Fibroblast of gingiva (primary cell): ENCODE results near the gene KRT13.

Experiments
- DNase-seq: peaks from one replicate; pipeline ENCODE4 v3.0.0-alpha.2; 2011; ENCODE audit warnings: low read depth

Gene KRT13

GRCh38 chr17:41494524-41494923 is 10.9 kb downstream of the KRT13 start:
- DNase-seq: peak; percentile 27

GRCh38 chr17:41492771-41493170 is 12.6 kb downstream of the KRT13 start:
- DNase-seq: no peak

GRCh38 chr17:41492351-41492750 is 13.1 kb downstream of the KRT13 start:
- DNase-seq: peak; percentile 50

- DNase-seq: no peak
Observed at GRCh38 chr17:41491476-41491875, 13.9 kb downstream of the KRT13 start.

GRCh38 chr17:41490000-41490990 is 15.1 kb downstream of the KRT13 start:
- no peak for DNase-seq

- DNase-seq: no peak
Observed at GRCh38 chr17:41489531-41489930, 15.9 kb downstream of the KRT13 start, which contains the start of gene KRT36. TSS of gene KRT36 (minus strand) at chr17:41489910. CDS start at chr17:41489864, 46 bp downstream.

GRCh38 chr17:41486809-41487530 is 18.4 kb downstream of the KRT13 start:
- no peak for DNase-seq

- no peak for DNase-seq
Observed at GRCh38 chr17:41486316-41486715, 19.1 kb downstream of the KRT13 start.

GRCh38 chr17:41484920-41485904 is 20.2 kb downstream of the KRT13 start:
- DNase-seq: no peak

GRCh38 chr17:41483991-41484826 is 21.2 kb downstream of the KRT13 start:
- no peak for DNase-seq

- DNase-seq: no peak
Observed at GRCh38 chr17:41483531-41483930, 21.9 kb downstream of the KRT13 start.

- no peak for DNase-seq
Observed at GRCh38 chr17:41481036-41481435, 24.4 kb downstream of the KRT13 start, which contains the start of gene KRT35. TSS of gene KRT35 (minus strand) at chr17:41481151. CDS start at chr17:41481097, 54 bp downstream.

GRCh38 chr17:41480581-41480980 is 24.8 kb downstream of the KRT13 start:
- no peak for DNase-seq

GRCh38 chr17:41480136-41480535 is 25.3 kb downstream of the KRT13 start:
- no peak for DNase-seq

- no peak for DNase-seq
Observed at GRCh38 chr17:41478237-41478636, 27.2 kb downstream of the KRT13 start.

GRCh38 chr17:41476866-41477815 is 28.3 kb downstream of the KRT13 start:
- no peak for DNase-seq

- DNase-seq: no peak
Observed at GRCh38 chr17:41475421-41475820, 30.0 kb downstream of the KRT13 start.

GRCh38 chr17:41474863-41475262 is 30.5 kb downstream of the KRT13 start:
- DNase-seq: peak; percentile 45

- DNase-seq: no peak
Observed at GRCh38 chr17:41468346-41468745, 37.1 kb downstream of the KRT13 start.
